Measurements from ENCODE around the gene ZNF689. TPM values are rescaled to one million over a fixed set of nuclear protein-coding genes. Genes with fewer than 3 reads are reported as not detected.

The ZNF689 gene
- total and polyA plus RNA-seq, 2 of the 4 experiments (the other 2 are of a cell fraction): 2.7 to 2.9 TPM

DNA sequence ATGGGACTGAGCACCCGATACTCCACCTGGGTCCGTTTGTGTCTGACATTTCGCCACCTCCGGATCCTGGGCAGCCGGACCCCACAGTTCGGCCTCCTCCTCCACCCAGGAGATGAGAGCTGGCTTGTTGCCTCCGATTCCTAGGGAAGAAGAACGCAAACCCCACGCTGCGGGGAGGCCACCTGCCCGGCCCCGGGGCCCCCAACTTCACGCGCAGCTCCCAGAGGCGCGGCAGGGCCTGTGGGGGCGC, 52.6 kb downstream of the ZNF689 start:
- CTCF ChIA-PET: interaction anchor here (1.6 kb wide), 1 partner anchor 22 kb away, joined by 5 read pairs; no protein-coding TSS in a partner anchor
- DNase-seq: no peak
- H4K91ac ChIP-seq (ENCODE audit: insufficient read depth, low read depth, low read length): peak overlapping the region; percentile 20; the same call in 1 of the 2 replicates

More for the DNA sequence above, 52.6 kb downstream of the ZNF689 start:
- no peak overlapping the region for H2BK15ac ChIP-seq (ENCODE audit: low read depth, low read length)
- H3K27ac ChIP-seq (ENCODE audit: insufficient read depth, low read length): peak overlapping the region; percentile 82
- no peak overlapping the region for H2BK20ac ChIP-seq (ENCODE audit: low read depth, low read length)
- ATAC-seq (ENCODE audit: low read depth): no peak
- TF ChIP-seq, protein P1, sequence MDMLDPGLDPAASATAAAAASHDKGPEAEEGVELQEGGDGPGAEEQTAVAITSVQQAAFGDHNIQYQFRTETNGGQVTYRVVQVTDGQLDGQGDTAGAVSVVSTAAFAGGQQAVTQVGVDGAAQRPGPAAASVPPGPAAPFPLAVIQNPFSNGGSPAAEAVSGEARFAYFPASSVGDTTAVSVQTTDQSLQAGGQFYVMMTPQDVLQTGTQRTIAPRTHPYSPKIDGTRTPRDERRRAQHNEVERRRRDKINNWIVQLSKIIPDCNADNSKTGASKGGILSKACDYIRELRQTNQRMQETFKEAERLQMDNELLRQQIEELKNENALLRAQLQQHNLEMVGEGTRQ (IDR thresholded peaks at IDR 0.05; ENCODE audit: low read depth, low read length): no peak
- no peak for TF ChIP-seq MAFK (IDR thresholded peaks at IDR 0.05; ENCODE audit: low read depth, low read length)
- no peak for TF ChIP-seq POLR2A (IDR thresholded peaks at IDR 0.05; ENCODE audit: low read depth, low read length)
- TF ChIP-seq, protein P2, sequence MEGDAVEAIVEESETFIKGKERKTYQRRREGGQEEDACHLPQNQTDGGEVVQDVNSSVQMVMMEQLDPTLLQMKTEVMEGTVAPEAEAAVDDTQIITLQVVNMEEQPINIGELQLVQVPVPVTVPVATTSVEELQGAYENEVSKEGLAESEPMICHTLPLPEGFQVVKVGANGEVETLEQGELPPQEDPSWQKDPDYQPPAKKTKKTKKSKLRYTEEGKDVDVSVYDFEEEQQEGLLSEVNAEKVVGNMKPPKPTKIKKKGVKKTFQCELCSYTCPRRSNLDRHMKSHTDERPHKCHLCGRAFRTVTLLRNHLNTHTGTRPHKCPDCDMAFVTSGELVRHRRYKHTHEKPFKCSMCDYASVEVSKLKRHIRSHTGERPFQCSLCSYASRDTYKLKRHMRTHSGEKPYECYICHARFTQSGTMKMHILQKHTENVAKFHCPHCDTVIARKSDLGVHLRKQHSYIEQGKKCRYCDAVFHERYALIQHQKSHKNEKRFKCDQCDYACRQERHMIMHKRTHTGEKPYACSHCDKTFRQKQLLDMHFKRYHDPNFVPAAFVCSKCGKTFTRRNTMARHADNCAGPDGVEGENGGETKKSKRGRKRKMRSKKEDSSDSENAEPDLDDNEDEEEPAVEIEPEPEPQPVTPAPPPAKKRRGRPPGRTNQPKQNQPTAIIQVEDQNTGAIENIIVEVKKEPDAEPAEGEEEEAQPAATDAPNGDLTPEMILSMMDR (conservative IDR thresholded peaks at IDR 0.05; ENCODE audit: low read depth, low read length): no peak
- no peak for TF ChIP-seq RAD21 (IDR thresholded peaks at IDR 0.05; ENCODE audit: low read length)
- no peak for TF ChIP-seq CEBPB (IDR thresholded peaks at IDR 0.05; ENCODE audit: low read depth, low read length)
- TF ChIP-seq BHLHE40 (IDR thresholded peaks at IDR 0.05; ENCODE audit: low read depth, low read length): no peak
- no peak for TF ChIP-seq RCOR1 (IDR thresholded peaks at IDR 0.05; ENCODE audit: insufficient replicate concordance, low read length)
- no peak for TF ChIP-seq RFX5 (IDR thresholded peaks at IDR 0.05; ENCODE audit: low read depth, low read length)
- TF ChIP-seq MXI1 (IDR thresholded peaks at IDR 0.05; ENCODE audit: borderline replicate concordance, low read depth, low read length): no peak
- no peak for TF ChIP-seq CHD1 (IDR thresholded peaks at IDR 0.05; ENCODE audit: low read depth, low read length)
- no peak for TF ChIP-seq FOS (IDR thresholded peaks at IDR 0.05; ENCODE audit: low read depth, low read length)
- no peak for TF ChIP-seq NFE2L2 (IDR thresholded peaks at IDR 0.05; ENCODE audit: low read depth, low read length)
- no peak for TF ChIP-seq MAZ (IDR thresholded peaks at IDR 0.05; ENCODE audit: borderline replicate concordance, low read depth, low read length)
- TF ChIP-seq SMC3 (IDR thresholded peaks at IDR 0.05; ENCODE audit: low read depth, low read length): no peak
- TF ChIP-seq, protein P3, sequence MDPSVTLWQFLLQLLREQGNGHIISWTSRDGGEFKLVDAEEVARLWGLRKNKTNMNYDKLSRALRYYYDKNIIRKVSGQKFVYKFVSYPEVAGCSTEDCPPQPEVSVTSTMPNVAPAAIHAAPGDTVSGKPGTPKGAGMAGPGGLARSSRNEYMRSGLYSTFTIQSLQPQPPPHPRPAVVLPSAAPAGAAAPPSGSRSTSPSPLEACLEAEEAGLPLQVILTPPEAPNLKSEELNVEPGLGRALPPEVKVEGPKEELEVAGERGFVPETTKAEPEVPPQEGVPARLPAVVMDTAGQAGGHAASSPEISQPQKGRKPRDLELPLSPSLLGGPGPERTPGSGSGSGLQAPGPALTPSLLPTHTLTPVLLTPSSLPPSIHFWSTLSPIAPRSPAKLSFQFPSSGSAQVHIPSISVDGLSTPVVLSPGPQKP (IDR thresholded peaks at IDR 0.05; ENCODE audit: borderline replicate concordance, low read depth, low read length): no peak
- no peak overlapping the region for H2BK120ac ChIP-seq (ENCODE audit: low read depth, low read length)
- H2BK5ac ChIP-seq (ENCODE audit: low read depth, low read length, poor library complexity, severe bottlenecking): peak overlapping the region; percentile 80
- intact Hi-C loops (cut with micrococcal nuclease): no loop called here
- H3K9ac ChIP-seq (ENCODE audit: low read depth, low read length): peak overlapping the region; percentile 67
- peak overlapping the region; percentile 50 for H2AK5ac ChIP-seq (ENCODE audit: low read depth, low read length)
- peaks cover 16 to 40% of the 10 kb centered on the region in 2 experiments; a peak in 2 of 4 replicates for H3K79me1 ChIP-seq (ENCODE audit: low read depth in 1 of 2, low read length in 2 of 2)
- peak overlapping the region; percentile 69 for H3K23ac ChIP-seq (ENCODE audit: low read depth, low read length)
- H3K4me3 ChIP-seq (ENCODE audit: insufficient read depth, low read depth, low read length): peak overlapping the region; percentile 73
- peaks cover 4% of the 10 kb centered on the region; the same call in 1 of the 2 replicates for H3K9me1 ChIP-seq (ENCODE audit: insufficient read depth, low read length)
- H2AFZ ChIP-seq (replicated peaks; ENCODE audit: low read length, poor library complexity): peak overlapping the region; percentile 91
- dilution Hi-C loops (cut with HindIII; ENCODE audit: low sequenced_read_pairs, unreplicated experiment): no loop called here
- H3K4me1 ChIP-seq (ENCODE audit: control insufficient read depth, insufficient read depth, low read length): no peaks in the 10 kb centered on the region
- H3K27me3 ChIP-seq (ENCODE audit: control insufficient read depth, insufficient read depth, low read length): no peaks in the 10 kb centered on the region
- 0% methylated on average over 6 of the region's 17 CpGs; no CpG with 5 or more reads in 1 of the 2 experiments for WGBS, 2 experiments (ENCODE audit: extremely low coverage in 2 of 2, insufficient read length in 1 of 2)
- H3K56ac ChIP-seq (ENCODE audit: extremely low read depth, insufficient read depth, low read length): no peak overlapping the region
- no peaks in the 10 kb centered on the region for H3K9me3 ChIP-seq (ENCODE audit: control insufficient read depth, insufficient read depth, low read length)
- H3K14ac ChIP-seq (replicated peaks; ENCODE audit: low read depth, low read length): peak overlapping the region; percentile 73
- H4K20me1 ChIP-seq (ENCODE audit: insufficient read depth, low read length): no peaks in the 10 kb centered on the region; the same call in 1 of the 2 replicates
- POLR2A ChIA-PET (ENCODE audit: unreplicated experiment): no interaction called here
- in situ Hi-C loops (cut with MboI; ENCODE audit: low sequenced_read_pairs): no loop called here
- H4K8ac ChIP-seq (ENCODE audit: low read depth in 2 of 2, low read length in 2 of 2): peak overlapping the region; percentile 17 to 74
- BruUV-seq (replicated peaks): no TSS peak
- peak overlapping the region; percentile 66 for H3K4ac ChIP-seq (ENCODE audit: low read depth, low read length)
- H4K5ac ChIP-seq (ENCODE audit: low read depth, low read length): peak overlapping the region; percentile 3; the same call in 1 of the 2 replicates
- H3K18ac ChIP-seq (ENCODE audit: low read depth, low read length): no peak overlapping the region
- H3K4me2 ChIP-seq (ENCODE audit: low read depth, low read length): peak overlapping the region; percentile 81
- peak overlapping the region; percentile 90 for H2AK9ac ChIP-seq (replicated peaks; ENCODE audit: low read depth, low read length, poor library complexity)
- H3K36me3 ChIP-seq (ENCODE audit: control insufficient read depth, insufficient read depth, low read length): peaks cover 23% of the 10 kb centered on the region

Measured in IMR-90 (cell line).